ENCODE measurements around the gene PADI1. TPM values are rescaled to one million over a fixed set of nuclear protein-coding genes. Genes with fewer than 3 reads are reported as not detected.
A peak's percentile ranks its signal among the peaks of the same experiment; 100 is the strongest.

PADI1 gene
- polyA plus RNA-seq, 1 of the 3 experiments (the other 2 are of a cell fraction): 0.26 TPM

GRCh38 chr1:17274186-17275170 lies 69.5 kb downstream of the PADI1 start (continued):
- TF ChIP-seq USF2 (IDR thresholded peaks at IDR 0.05; ENCODE audit: borderline replicate concordance, low read depth, low read length): no peak
- peak; percentile 57 for TF ChIP-seq RAD21 (IDR thresholded peaks at IDR 0.05; ENCODE audit: low read length)

- DNase-seq: no peak
- H3K9me3 ChIP-seq: no peaks in the 10 kb centered on the region
- H2AFZ ChIP-seq (ENCODE audit: low read depth): no peak overlapping the region
- H3K4me1 ChIP-seq (ENCODE audit: control insufficient read depth in 1 of 2, insufficient read depth in 2 of 2, low read depth in 1 of 2, low read length in 1 of 2): peaks cover 0 to 4% of the 10 kb centered on the region in 2 experiments; a peak in 1 of 4 replicates
- no peaks in the 10 kb centered on the region for H3K79me2 ChIP-seq (ENCODE audit: insufficient read depth)
- no peaks in the 10 kb centered on the region for H3K36me3 ChIP-seq (replicated peaks in 1 of 2; ENCODE audit: control insufficient read depth in 1 of 2, insufficient read depth in 2 of 2, low read length in 1 of 2)
- no peaks in the 10 kb centered on the region; the same call in 1 of the 2 replicates for H3K27me3 ChIP-seq (ENCODE audit: insufficient read depth)
- no peak overlapping the region for H3K9ac ChIP-seq
- H3K4me2 ChIP-seq: no peak overlapping the region
- ChIA-PET CTCF (interaction anchor here (0.6 to 1.5 kb wide), 3 partner anchors 29 to 151 kb away, joined by 3 read pairs; no protein-coding TSS in a partner anchor), POLR2A (no interaction called here)
- H3F3A ChIP-seq (replicated peaks; ENCODE audit: insufficient read depth): no peaks in the 10 kb centered on the region
- no peak overlapping the region for H3K4me3 ChIP-seq (ENCODE audit: low read depth in 2 of 2, low read length in 1 of 2)
- H4K20me1 ChIP-seq (ENCODE audit: insufficient read depth): no peaks in the 10 kb centered on the region
- 33% methylated on average over 9 of the region's 11 CpGs for WGBS (ENCODE audit: low lambda C conversion rate)
- no peak overlapping the region for H3K27ac ChIP-seq (ENCODE audit: low read depth in 2 of 2, low read length in 1 of 2)
- H3K9me2 ChIP-seq: no peaks in the 10 kb centered on the region
- peak; percentile 7; the same call in 1 of the 2 replicates for TF ChIP-seq FOSL2 (IDR thresholded peaks at IDR 0.05; ENCODE audit: borderline replicate concordance, low read depth)
- TF ChIP-seq NFIC (IDR thresholded peaks at IDR 0.05; ENCODE audit: borderline replicate concordance): peak; percentile 84
- TF ChIP-seq FOXM1 (IDR thresholded peaks at IDR 0.05; ENCODE audit: low read depth): no peak
- TF ChIP-seq TCF12 (IDR thresholded peaks at IDR 0.05): 0 out of 2 replicates have a peak, but pooled peaks have one; percentile 31
These were observed 71.6 kb downstream of the PADI1 start for GRCh38 chr1:17276568-17276967.

GRCh38 chr1:17277511-17278159 lies 72.7 kb downstream of the PADI1 start:
- Histone ChIP-seq H3K9ac (no peak overlapping the region), H3K36me3 (replicated peaks in 1 of 2; ENCODE audit: control insufficient read depth in 1 of 2, insufficient read depth in 2 of 2, low read length in 1 of 2) (no peaks in the 10 kb centered on the region), H4K20me1 (ENCODE audit: insufficient read depth) (no peaks in the 10 kb centered on the region), H3K9me3 (no peaks in the 10 kb centered on the region), H3K27ac (ENCODE audit: low read depth in 2 of 2, low read length in 1 of 2) (no peak overlapping the region), H3K9me2 (no peaks in the 10 kb centered on the region), H2AFZ (ENCODE audit: low read depth) (no peak overlapping the region), H3K27me3 (ENCODE audit: insufficient read depth) (no peaks in the 10 kb centered on the region; the same call in 1 of the 2 replicates), H3F3A (replicated peaks; ENCODE audit: insufficient read depth) (no peaks in the 10 kb centered on the region), H3K4me3 (ENCODE audit: low read depth in 2 of 2, low read length in 1 of 2) (no peak overlapping the region), H3K4me1 (ENCODE audit: control insufficient read depth in 1 of 2, insufficient read depth in 2 of 2, low read depth in 1 of 2, low read length in 1 of 2) (peaks cover 0 to 4% of the 10 kb centered on the region in 2 experiments; a peak in 1 of 4 replicates), H3K79me2 (ENCODE audit: insufficient read depth) (no peaks in the 10 kb centered on the region), H3K4me2 (no peak overlapping the region)
- ChIA-PET CTCF (interaction anchor here (1.1 kb wide), 1 partner anchor 58 kb away, joined by 3 read pairs; no protein-coding TSS in a partner anchor), POLR2A (no interaction called here)
- no peak for DNase-seq
- TF ChIP-seq NRF1 (IDR thresholded peaks at IDR 0.05; ENCODE audit: low read depth, low read length): no peak
- TF ChIP-seq ELF1 (IDR thresholded peaks at IDR 0.05): no peak
- no peak for TF ChIP-seq USF2 (IDR thresholded peaks at IDR 0.05; ENCODE audit: borderline replicate concordance, low read depth, low read length)
- TF ChIP-seq YY1 (IDR thresholded peaks at IDR 0.05; ENCODE audit: low read depth): no peak
- no peak for TF ChIP-seq MXI1 (IDR thresholded peaks at IDR 0.05; ENCODE audit: low read depth, low read length)
- TF ChIP-seq EZH2phosphoT487 (IDR thresholded peaks at IDR 0.05; ENCODE audit: borderline replicate concordance, low read depth): no peak
- 75% methylated on average over 6 of the region's 8 CpGs for WGBS (ENCODE audit: low lambda C conversion rate)

Data from SK-N-SH (cell line).